Retinal pigment epithelial cell (primary cell): ENCODE results near the gene RNU6-8.
A peak's percentile ranks its signal among the peaks of the same experiment; 100 is the strongest.

ENCODE experiments used
- DNase-seq: peaks from one replicate; pipeline ENCODE4 v3.0.0-alpha.2; 2010; ENCODE audit warnings: low read depth
- H3K4me3 ChIP-seq: 2 replicates; pipeline ENCODE4 v1.5.1; 2011; ENCODE audit warnings: mild to moderate bottlenecking, low read length, control low read depth, moderate library complexity
- CTCF ChIP-seq: conservative IDR thresholded peaks from 2 replicates; pipeline ENCODE4 v1.5.1; 2011; ENCODE audit warnings: low read depth, low read length, control low read depth, inconsistent platforms

RNU6-8 gene

GRCh38 chr14:32205984-32206383 is 2.9 kb upstream of the RNU6-8 start:
- TF ChIP-seq CTCF = no peak

GRCh38 chr14:32205554-32205953 is 2.5 kb upstream of the RNU6-8 start:
- no peak for TF ChIP-seq CTCF
- H3K4me3 ChIP-seq = no peak overlapping the region
- DNase-seq = no peak

More at GRCh38 chr14:32205984-32206383, 2.9 kb upstream of the RNU6-8 start:
- no peak overlapping the region for H3K4me3 ChIP-seq
- no peak for DNase-seq

- no peak for TF ChIP-seq CTCF
- H3K4me3 ChIP-seq = peak overlapping the region; percentile 86
- no peak for DNase-seq
These were observed 874 bp upstream of the RNU6-8 start for GRCh38 chr14:32203928-32204357.

GRCh38 chr14:32202491-32202997 is 525 bp downstream of the RNU6-8 start:
- peak overlapping the region; percentile 86 for H3K4me3 ChIP-seq
- no peak for TF ChIP-seq CTCF
- no peak for DNase-seq

GRCh38 chr14:32201816-32202490 is 1.1 kb downstream of the RNU6-8 start, which contains the start of gene RNU6-7:
Gene RNU6-7, plus strand, starts transcription at chr14:32202045.
- DNase-seq = no peak
- no peak for TF ChIP-seq CTCF
- H3K4me3 ChIP-seq = peak within 1 kb of the TSS; percentile 86

GRCh38 chr14:32201193-32201815 is 1.8 kb downstream of the RNU6-8 start:
- H3K4me3 ChIP-seq = peak overlapping the region; percentile 86
- DNase-seq = no peak
- TF ChIP-seq CTCF = no peak
